Measurements from ENCODE around the gene PGLYRP1.

GRCh38 chr19:46065486-46066071, 42.7 kb upstream of the PGLYRP1 start:
- no peak for TF ChIP-seq CTCF (IDR thresholded peaks at IDR 0.05)
- no peak for TF ChIP-seq EZH2 (IDR thresholded peaks at IDR 0.05)

Data from neural progenitor cell (in vitro differentiated cells).